Measurements from ENCODE around the gene TEAD4. TPM values are rescaled to one million over a fixed set of nuclear protein-coding genes. Genes with fewer than 3 reads are reported as not detected.

TEAD4 gene
- total RNA-seq, 2 donors from 2014 or later, result 35.7 to 82.5 TPM

GRCh38 chr12:2922329-2922728 lies 36.9 kb upstream of the TEAD4 start:
- TF ChIP-seq CTCF (conservative IDR thresholded peaks at IDR 0.05), result no peak
- H3K4me3 ChIP-seq (ENCODE audit: low read length), result no peak overlapping the region
- peak overlapping the region; percentile 77 for H3K27ac Mint-ChIP-seq

DNA sequence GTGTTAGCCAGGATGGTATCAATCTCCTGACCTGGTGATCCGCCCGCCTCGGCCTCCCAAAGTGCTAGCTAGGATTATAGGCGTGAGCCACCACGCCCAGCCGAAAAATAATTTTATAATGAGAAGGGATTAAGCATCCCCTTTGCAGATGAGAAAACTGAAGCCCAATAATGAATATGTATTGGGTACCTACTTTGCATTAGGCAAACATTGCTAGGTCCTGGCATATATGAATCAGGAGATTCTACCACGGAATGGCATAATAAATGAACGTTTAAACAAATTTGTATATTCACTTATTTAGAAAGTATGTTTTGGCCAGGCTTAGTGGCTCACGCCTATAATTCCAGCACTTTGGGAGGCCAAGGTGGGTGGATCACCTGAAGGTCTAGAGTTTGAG lies 36.1 kb upstream of the TEAD4 start:
- no peak overlapping the region for H3K9ac ChIP-seq (ENCODE audit: extremely low read depth, low read length, poor library complexity, severe bottlenecking)
- no peaks in the 10 kb centered on the region for H3K9me3 ChIP-seq (ENCODE audit: control insufficient read depth, low read length)
- DNase-seq, result no peak
- Mint-ChIP-seq H3K4me3 (no peak overlapping the region), H3K27ac (no peak overlapping the region), H3K27me3 (ENCODE audit: insufficient read depth) (no peaks in the 10 kb centered on the region), H3K9me3 (peaks cover 2% of the 10 kb centered on the region), H3K4me1 (no peaks in the 10 kb centered on the region), H3K36me3 (ENCODE audit: low read depth) (peaks cover 69% of the 10 kb centered on the region)
- H3K4me1 ChIP-seq (ENCODE audit: control insufficient read depth, insufficient read depth, low read length), result no peaks in the 10 kb centered on the region
- H3K4me3 ChIP-seq (ENCODE audit: low read length), result no peak overlapping the region
- H3K27ac ChIP-seq (ENCODE audit: low read depth, low read length), result no peak overlapping the region
- no peaks in the 10 kb centered on the region for H3K27me3 ChIP-seq (ENCODE audit: control insufficient read depth, insufficient read depth, low read length, poor library complexity, severe bottlenecking)
- WGBS, 2 experiments (ENCODE audit: insufficient coverage in 1 of 2, insufficient read length in 1 of 2), result 95 to 98% methylated on average over 7 to 9 of the region's 9 CpGs
- peaks cover 64% of the 10 kb centered on the region for H3K36me3 ChIP-seq (ENCODE audit: control insufficient read depth, insufficient read depth, low read length)
- no peak for TF ChIP-seq CTCF (conservative IDR thresholded peaks at IDR 0.05)

More at GRCh38 chr12:2922329-2922728, 36.9 kb upstream of the TEAD4 start:
- 75 to 91% methylated on average over 2 of the region's 2 CpGs for WGBS, 2 experiments (ENCODE audit: insufficient coverage in 1 of 2, insufficient read length in 1 of 2)
- Histone ChIP-seq H3K27me3 (ENCODE audit: control insufficient read depth, insufficient read depth, low read length, poor library complexity, severe bottlenecking) (no peaks in the 10 kb centered on the region), H3K36me3 (ENCODE audit: control insufficient read depth, insufficient read depth, low read length) (peaks cover 59% of the 10 kb centered on the region), H3K9ac (ENCODE audit: extremely low read depth, low read length, poor library complexity, severe bottlenecking) (no peak overlapping the region), H3K9me3 (ENCODE audit: control insufficient read depth, low read length) (no peaks in the 10 kb centered on the region), H3K27ac (ENCODE audit: low read depth, low read length) (no peak overlapping the region), H3K4me1 (ENCODE audit: control insufficient read depth, insufficient read depth, low read length) (no peaks in the 10 kb centered on the region)
- no peaks in the 10 kb centered on the region for H3K27me3 Mint-ChIP-seq (ENCODE audit: insufficient read depth)
- H3K4me3 Mint-ChIP-seq, result no peak overlapping the region
- no peaks in the 10 kb centered on the region for H3K4me1 Mint-ChIP-seq
- DNase-seq, result no peak
- H3K36me3 Mint-ChIP-seq (ENCODE audit: low read depth), result peaks cover 64% of the 10 kb centered on the region
- H3K9me3 Mint-ChIP-seq, result peaks cover 2% of the 10 kb centered on the region

DNA sequence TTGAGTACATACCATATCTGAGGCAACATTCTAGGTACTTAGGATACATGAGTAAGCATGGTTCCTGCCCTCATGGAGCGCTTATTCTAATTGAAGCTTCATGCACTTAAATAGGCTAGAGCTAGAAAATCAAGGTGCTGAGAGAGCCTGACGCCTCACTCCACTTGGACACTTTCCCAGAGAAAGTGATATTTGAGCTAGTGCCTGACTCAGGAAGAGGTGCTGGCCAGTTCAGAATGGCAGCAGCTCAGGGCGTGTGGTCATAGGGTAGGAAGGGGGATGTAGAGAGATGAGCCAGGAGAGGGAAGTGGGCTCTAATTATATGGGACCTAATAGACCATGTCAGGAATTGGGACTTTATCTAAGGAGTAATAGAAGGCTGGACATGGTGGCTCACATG lies 35.2 kb upstream of the TEAD4 start:
- 95 to 97% methylated on average over 3 of the region's 3 CpGs for WGBS, 2 experiments (ENCODE audit: insufficient coverage in 1 of 2, insufficient read length in 1 of 2)
- Histone ChIP-seq H3K36me3 (ENCODE audit: control insufficient read depth, insufficient read depth, low read length) (peaks cover 65% of the 10 kb centered on the region), H3K9ac (ENCODE audit: extremely low read depth, low read length, poor library complexity, severe bottlenecking) (no peak overlapping the region), H3K27ac (ENCODE audit: low read depth, low read length) (no peak overlapping the region), H3K4me3 (ENCODE audit: low read length) (no peak overlapping the region), H3K27me3 (ENCODE audit: control insufficient read depth, insufficient read depth, low read length, poor library complexity, severe bottlenecking) (no peaks in the 10 kb centered on the region), H3K9me3 (ENCODE audit: control insufficient read depth, low read length) (no peaks in the 10 kb centered on the region), H3K4me1 (ENCODE audit: control insufficient read depth, insufficient read depth, low read length) (no peaks in the 10 kb centered on the region)
- no peak for TF ChIP-seq CTCF (conservative IDR thresholded peaks at IDR 0.05)
- Mint-ChIP-seq H3K9me3 (peaks cover 2% of the 10 kb centered on the region), H3K4me3 (no peak overlapping the region), H3K36me3 (ENCODE audit: low read depth) (peaks cover 73% of the 10 kb centered on the region), H3K4me1 (no peaks in the 10 kb centered on the region), H3K27me3 (ENCODE audit: insufficient read depth) (no peaks in the 10 kb centered on the region), H3K27ac (no peak overlapping the region)
- no peak for DNase-seq
